ENCODE measurements around the gene FLNB. TPM values are rescaled to one million over a fixed set of nuclear protein-coding genes. Genes with fewer than 3 reads are reported as not detected.

FLNB gene
- total and polyA plus RNA-seq, 2 of the 8 experiments (the other 6 are each of a cell fraction or from before 2014, with no cell fraction given) = 72.3 to 118 TPM

GRCh38 chr3:58184982-58185360, 176.7 kb downstream of the FLNB start:
- Histone ChIP-seq H3K36me3 (ENCODE audit: control insufficient read depth in 2 of 4, insufficient read depth in 4 of 4, low read length in 3 of 4) (no peaks in the 10 kb centered on the region), H3K56ac (replicated peaks; ENCODE audit: insufficient read length, low read depth, low read length) (no peak overlapping the region), H3K4ac (replicated peaks; ENCODE audit: insufficient read length, low read depth, low read length) (no peak overlapping the region), H3K4me1 (replicated peaks in 1 of 4; ENCODE audit: control insufficient read depth in 3 of 4, insufficient read depth in 4 of 4, low read length in 3 of 4) (peaks cover 0 to 4% (median 1%) of the 10 kb centered on the region in 4 experiments; a peak in 2 of 7 replicates), H3K23me2 (ENCODE audit: low read depth, low read length) (no peaks in the 10 kb centered on the region), H4K8ac (ENCODE audit: extremely low read depth, insufficient read depth, low read length) (no peak overlapping the region), H3K27me3 (replicated peaks in 1 of 4; ENCODE audit: control insufficient read depth in 3 of 4, extremely low read depth in 1 of 4, insufficient read depth in 3 of 4, low read length in 3 of 4) (no peaks in the 10 kb centered on the region), H3K9ac (replicated peaks in 1 of 4; ENCODE audit: extremely low read depth in 1 of 4, low read depth in 3 of 4, low read length in 3 of 4) (no peak overlapping the region), H3K14ac (ENCODE audit: insufficient read length) (no peak overlapping the region), H3K4me3 (ENCODE audit: extremely low read depth in 1 of 4, insufficient read depth in 2 of 4, low read depth in 3 of 4, low read length in 4 of 4) (no peak overlapping the region), H2BK20ac (ENCODE audit: low read length) (no peak overlapping the region), H2BK12ac (ENCODE audit: low read depth, low read length) (no peak overlapping the region), H3K79me2 (ENCODE audit: control insufficient read depth in 1 of 2, insufficient read depth in 2 of 2, low read length in 2 of 2) (no peaks in the 10 kb centered on the region), H2AFZ (ENCODE audit: low read length) (no peak overlapping the region; the same call in 1 of the 2 replicates), H3K79me1 (ENCODE audit: low read depth, low read length) (no peaks in the 10 kb centered on the region), H3K23ac (ENCODE audit: insufficient read length) (no peak overlapping the region), H3K27ac (ENCODE audit: low read depth, low read length) (no peak overlapping the region), H2AK5ac (ENCODE audit: low read depth, low read length) (no peak overlapping the region), H3K4me2 (ENCODE audit: insufficient read depth in 1 of 2, low read depth in 2 of 2, low read length in 2 of 2) (no peak overlapping the region), H4K20me1 (replicated peaks in 1 of 2; ENCODE audit: control insufficient read depth in 1 of 2, insufficient read depth in 2 of 2, low read length in 2 of 2) (no peaks in the 10 kb centered on the region), H4K5ac (ENCODE audit: insufficient read length, low read depth, low read length) (no peak overlapping the region), H2BK5ac (ENCODE audit: low read depth, low read length) (no peak overlapping the region), H2BK15ac (ENCODE audit: low read length) (no peak overlapping the region), H2BK120ac (replicated peaks; ENCODE audit: low read depth, low read length) (no peak overlapping the region), H3K18ac (ENCODE audit: extremely low read depth, low read length) (no peak overlapping the region), H4K91ac (replicated peaks; ENCODE audit: insufficient read length, low read length) (no peak overlapping the region), H3K9me3 (ENCODE audit: insufficient read depth in 2 of 2, low read depth in 1 of 2, low read length in 1 of 2) (no peaks in the 10 kb centered on the region)
- CTCF ChIA-PET (ENCODE audit: partially characterized antibody) = interaction anchor here (0.8 to 9.7 kb wide), 14 partner anchors 7 to 230 kb away, joined by 3 to 177 read pairs (median 4); partner anchors contain the start of gene ABHD6
- WGBS, 2 experiments (ENCODE audit: extremely low coverage in 1 of 2, insufficient coverage in 1 of 2, insufficient read length in 1 of 2, insufficient replicate concordance in 2 of 2, low coverage in 1 of 2, low lambda C conversion rate in 2 of 2, missing lambda C conversion rate in 1 of 2) = 92% methylated on average over 7 of the region's 7 CpGs; no CpG with 5 or more reads in 1 of the 2 experiments
- DNase-seq (ENCODE audit: low read depth in 1 of 2, low spot score in 2 of 2) (no peak), FAIRE-seq (no peak)
- POLR2A ChIA-PET (ENCODE audit: partially characterized antibody) = interaction anchor here (3.0 kb wide), 1 partner anchor 122 kb away, joined by 19 read pairs; the partner anchor contains the start of genes HTD2 and RPP14
- no peak for TF ChIP-seq JUN (IDR thresholded peaks at IDR 0.05; ENCODE audit: low read depth, low read length)
- TF ChIP-seq MAFK (IDR thresholded peaks at IDR 0.05; ENCODE audit: low read depth, low read length) = no peak
- TF ChIP-seq RFX5 (IDR thresholded peaks at IDR 0.05; ENCODE audit: borderline replicate concordance, low read depth, low read length) = no peak
- TF ChIP-seq BACH1 (IDR thresholded peaks at IDR 0.05; ENCODE audit: low read length) = no peak
- TF ChIP-seq SP1 (IDR thresholded peaks at IDR 0.05; ENCODE audit: low read depth, low read length) = no peak
- no peak for TF ChIP-seq EGR1 (IDR thresholded peaks at IDR 0.05; ENCODE audit: borderline replicate concordance, low read depth, low read length)
- no peak for TF ChIP-seq NANOG (IDR thresholded peaks at IDR 0.05; ENCODE audit: insufficient read depth, low read depth, low read length, poor library complexity, severe bottlenecking)
- TF ChIP-seq FOSL1 (IDR thresholded peaks at IDR 0.05; ENCODE audit: insufficient read depth, low read depth, low read length) = no peak
- no peak for TF ChIP-seq SIN3A (conservative IDR thresholded peaks at IDR 0.05 in 1 of 2, IDR thresholded peaks at IDR 0.05 in 1 of 2; ENCODE audit: low read depth in 1 of 2, low read length in 2 of 2)
- no peak for TF ChIP-seq CTBP2 (IDR thresholded peaks at IDR 0.05; ENCODE audit: borderline replicate concordance, insufficient read depth, insufficient read length, low read length)
- no peak for TF ChIP-seq BCL11A (IDR thresholded peaks at IDR 0.05; ENCODE audit: low read depth in 2 of 2, low read length in 2 of 2)
- TF ChIP-seq TAF7 (optimal IDR thresholded peaks at IDR 0.05; ENCODE audit: borderline replicate concordance, low read depth, low read length) = no peak
- no peak for TF ChIP-seq TAF1 (IDR thresholded peaks at IDR 0.05; ENCODE audit: low read depth, low read length)
- TF ChIP-seq JUND (IDR thresholded peaks at IDR 0.05; ENCODE audit: low read length) = no peak
